Activated naive CD4-positive, alpha-beta T cell treated with anti-CD3 and anti-CD28 coated beads, Interleukin-2, amount 50 U/mL, for 24 hours (primary cell): ENCODE measurements around the gene SERINC3.

Source experiments
- H3K27ac Mint-ChIP-seq: one replicate; pipeline ENCODE4 v1.8.0; 2021; ENCODE audit warnings: mild to moderate bottlenecking, mixed read lengths
- H3K27me3 Mint-ChIP-seq: one replicate; pipeline ENCODE4 v1.8.0; 2021; ENCODE audit warnings: mixed read lengths
- H3K36me3 Mint-ChIP-seq: one replicate; pipeline ENCODE4 v1.8.0; 2021; ENCODE audit warnings: mixed read lengths
- H3K4me1 Mint-ChIP-seq: one replicate; pipeline ENCODE4 v1.8.0; 2021; ENCODE audit warnings: mixed read lengths
- H3K4me3 Mint-ChIP-seq: one replicate; pipeline ENCODE4 v1.8.0; 2021; ENCODE audit warnings: mild to moderate bottlenecking, mixed read lengths
- H3K9me3 Mint-ChIP-seq: one replicate; pipeline ENCODE4 v1.8.0; 2021; ENCODE audit warnings: mixed read lengths

SERINC3 gene

DNA sequence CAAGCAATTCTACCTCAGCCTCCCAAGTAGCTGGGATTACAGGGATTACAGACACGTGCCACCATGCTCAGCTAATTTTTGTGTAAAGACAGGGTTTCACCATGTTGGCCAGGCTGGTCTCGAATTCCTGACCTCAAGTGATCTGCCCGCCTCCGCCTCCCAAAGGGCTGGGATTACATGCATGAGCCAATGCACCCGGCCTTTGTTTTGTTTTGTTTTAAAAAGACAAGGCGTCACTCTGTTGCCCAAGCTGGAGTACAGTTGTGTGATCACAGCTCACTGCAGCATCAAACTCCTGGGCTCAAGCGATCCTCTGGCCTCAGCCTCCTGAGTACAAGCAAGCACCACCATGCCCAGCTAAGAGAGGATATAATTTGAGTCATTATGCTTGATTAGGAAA, 5.4 kb downstream of the SERINC3 start:
- peaks cover 71% of the 10 kb centered on the region for H3K4me1 Mint-ChIP-seq

DNA sequence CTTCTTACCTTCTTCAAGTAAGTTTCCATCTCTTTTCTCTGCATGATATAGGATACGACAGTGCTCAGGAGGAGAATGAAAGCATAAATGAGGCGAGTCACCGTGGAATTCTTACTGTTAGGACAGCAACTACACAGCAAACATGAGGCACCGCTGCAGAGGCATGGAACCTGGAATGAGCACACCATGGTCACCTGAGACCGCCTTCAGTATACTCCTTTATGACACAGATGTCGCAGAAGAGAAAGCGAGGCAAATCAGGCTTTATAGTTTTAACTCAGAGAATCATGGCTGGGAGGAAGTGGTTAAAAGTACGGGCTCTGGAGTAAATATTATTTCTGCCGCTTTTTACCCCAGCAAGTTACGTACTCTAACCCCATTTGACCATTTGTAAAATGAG, 8.0 kb downstream of the SERINC3 start:
- H3K36me3 Mint-ChIP-seq = peaks cover 4% of the 10 kb centered on the region
- no peaks in the 10 kb centered on the region for H3K9me3 Mint-ChIP-seq
- peak overlapping the region; percentile 55 for H3K27ac Mint-ChIP-seq
- no peak overlapping the region for H3K4me3 Mint-ChIP-seq
- H3K4me1 Mint-ChIP-seq = peaks cover 55% of the 10 kb centered on the region
- H3K27me3 Mint-ChIP-seq = no peaks in the 10 kb centered on the region

More for the DNA sequence above, 5.4 kb downstream of the SERINC3 start:
- Mint-ChIP-seq H3K4me3 (no peak overlapping the region), H3K9me3 (no peaks in the 10 kb centered on the region), H3K27ac (no peak overlapping the region), H3K36me3 (peaks cover 2% of the 10 kb centered on the region), H3K27me3 (no peaks in the 10 kb centered on the region)

DNA sequence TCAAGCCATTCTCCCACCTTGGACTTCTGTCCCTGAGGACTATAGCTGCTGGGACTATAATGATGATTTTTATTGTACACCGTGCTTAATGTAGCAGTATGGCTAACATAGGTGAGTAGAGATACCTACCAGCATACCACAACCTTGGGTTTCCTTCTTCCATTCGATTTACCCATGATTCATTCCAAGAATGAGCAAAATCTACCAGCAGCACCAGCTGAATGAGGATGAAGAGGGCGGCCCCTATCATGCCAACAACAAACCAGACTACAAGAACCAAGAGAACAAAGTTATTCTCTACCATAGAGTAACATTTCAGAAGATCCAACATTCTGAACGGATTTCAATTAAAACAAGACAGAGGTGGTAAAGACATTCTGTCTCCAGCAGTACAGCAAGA, 12.1 kb downstream of the SERINC3 start:
- no peaks in the 10 kb centered on the region for H3K9me3 Mint-ChIP-seq
- no peak overlapping the region for H3K27ac Mint-ChIP-seq
- peaks cover 22% of the 10 kb centered on the region for H3K4me1 Mint-ChIP-seq
- no peak overlapping the region for H3K4me3 Mint-ChIP-seq
- peaks cover 4% of the 10 kb centered on the region for H3K36me3 Mint-ChIP-seq
- no peaks in the 10 kb centered on the region for H3K27me3 Mint-ChIP-seq

GRCh38 chr20:44504402-44505307, 17.2 kb downstream of the SERINC3 start:
- Mint-ChIP-seq H3K36me3 (peaks cover 8% of the 10 kb centered on the region), H3K4me1 (no peaks in the 10 kb centered on the region), H3K9me3 (no peaks in the 10 kb centered on the region), H3K27ac (no peak overlapping the region), H3K4me3 (no peak overlapping the region), H3K27me3 (no peaks in the 10 kb centered on the region)

DNA sequence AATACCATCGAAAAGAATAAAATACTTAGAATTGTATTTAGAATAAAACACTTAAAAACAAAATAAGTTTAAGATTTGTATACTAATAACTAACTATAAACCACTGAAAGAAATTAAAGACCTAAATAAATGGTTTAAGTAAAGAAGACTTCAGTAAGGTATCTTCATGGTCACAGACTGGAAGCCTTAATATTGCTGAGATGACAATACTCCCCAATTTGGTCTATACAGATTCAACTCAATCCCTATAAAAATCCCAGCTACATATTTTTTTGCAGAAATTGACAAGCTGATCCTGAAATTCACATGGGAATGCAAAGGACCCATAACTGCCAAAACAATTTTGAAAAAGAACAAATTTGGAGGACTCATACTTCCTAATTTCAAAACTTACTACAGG, 18.9 kb downstream of the SERINC3 start:
- no peak overlapping the region for H3K4me3 Mint-ChIP-seq
- H3K27me3 Mint-ChIP-seq = no peaks in the 10 kb centered on the region
- H3K4me1 Mint-ChIP-seq = peaks cover 6% of the 10 kb centered on the region
- H3K9me3 Mint-ChIP-seq = no peaks in the 10 kb centered on the region
- peak overlapping the region; percentile 72 for H3K27ac Mint-ChIP-seq
- H3K36me3 Mint-ChIP-seq = peaks cover 16% of the 10 kb centered on the region

GRCh38 chr20:44501448-44501847, 20.4 kb downstream of the SERINC3 start:
- Mint-ChIP-seq H3K4me1 (peaks cover 21% of the 10 kb centered on the region), H3K4me3 (no peak overlapping the region), H3K9me3 (no peaks in the 10 kb centered on the region), H3K36me3 (peaks cover 17% of the 10 kb centered on the region), H3K27me3 (no peaks in the 10 kb centered on the region), H3K27ac (peak overlapping the region; percentile 42)

DNA sequence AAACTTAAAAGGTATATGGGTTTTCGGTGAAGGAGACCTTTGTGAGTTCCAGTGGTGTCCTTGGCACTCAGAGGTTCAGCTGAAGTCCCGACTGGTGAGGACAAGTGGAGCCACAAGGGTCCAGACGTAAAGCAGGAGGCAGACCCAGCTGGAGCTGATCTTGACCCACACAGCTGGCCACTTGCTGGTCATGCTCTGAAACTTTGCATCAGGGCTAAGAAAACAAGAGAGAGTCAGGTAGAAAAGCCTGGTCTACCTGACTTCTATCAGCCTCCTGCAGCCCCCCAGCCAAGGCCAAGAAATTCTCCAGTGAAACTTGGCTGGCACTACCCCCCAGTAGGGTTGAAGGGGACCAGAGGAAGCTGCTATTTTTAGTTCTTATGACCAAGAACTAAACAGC, 21.6 kb downstream of the SERINC3 start:
- no peaks in the 10 kb centered on the region for H3K9me3 Mint-ChIP-seq
- H3K4me3 Mint-ChIP-seq = no peak overlapping the region
- H3K36me3 Mint-ChIP-seq = peaks cover 22% of the 10 kb centered on the region
- peaks cover 33% of the 10 kb centered on the region for H3K4me1 Mint-ChIP-seq
- peak overlapping the region; percentile 6 for H3K27ac Mint-ChIP-seq
- no peaks in the 10 kb centered on the region for H3K27me3 Mint-ChIP-seq

GRCh38 chr20:44497761-44498160, 24.1 kb downstream of the SERINC3 start:
- Mint-ChIP-seq H3K27ac (peak overlapping the region; percentile 63), H3K4me1 (peaks cover 37% of the 10 kb centered on the region), H3K4me3 (no peak overlapping the region), H3K27me3 (no peaks in the 10 kb centered on the region), H3K9me3 (no peaks in the 10 kb centered on the region), H3K36me3 (peaks cover 26% of the 10 kb centered on the region)

DNA sequence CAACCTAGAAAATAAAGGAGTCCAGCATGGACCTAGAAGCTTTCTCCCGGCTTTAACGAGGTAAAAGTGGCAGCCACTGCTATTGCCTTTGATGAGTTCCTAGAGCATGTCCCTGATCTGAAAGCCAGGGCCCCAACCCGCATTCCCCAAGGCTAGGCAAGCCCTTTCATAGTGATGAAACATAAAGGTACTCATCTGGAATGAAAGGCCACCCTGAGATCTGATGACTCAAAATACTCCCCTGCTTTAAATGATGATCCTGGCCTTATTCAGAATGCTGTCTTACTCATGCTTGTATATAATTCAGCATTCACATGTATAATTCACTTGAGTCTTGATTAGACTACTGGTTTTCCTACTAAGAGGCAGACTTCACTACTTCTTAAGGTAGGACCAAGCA, 24.9 kb downstream of the SERINC3 start:
- peaks cover 40% of the 10 kb centered on the region for H3K4me1 Mint-ChIP-seq
- H3K27ac Mint-ChIP-seq = peak overlapping the region; percentile 88
- no peaks in the 10 kb centered on the region for H3K27me3 Mint-ChIP-seq
- no peaks in the 10 kb centered on the region for H3K9me3 Mint-ChIP-seq
- H3K36me3 Mint-ChIP-seq = peaks cover 28% of the 10 kb centered on the region
- peak overlapping the region; percentile 31 for H3K4me3 Mint-ChIP-seq

DNA sequence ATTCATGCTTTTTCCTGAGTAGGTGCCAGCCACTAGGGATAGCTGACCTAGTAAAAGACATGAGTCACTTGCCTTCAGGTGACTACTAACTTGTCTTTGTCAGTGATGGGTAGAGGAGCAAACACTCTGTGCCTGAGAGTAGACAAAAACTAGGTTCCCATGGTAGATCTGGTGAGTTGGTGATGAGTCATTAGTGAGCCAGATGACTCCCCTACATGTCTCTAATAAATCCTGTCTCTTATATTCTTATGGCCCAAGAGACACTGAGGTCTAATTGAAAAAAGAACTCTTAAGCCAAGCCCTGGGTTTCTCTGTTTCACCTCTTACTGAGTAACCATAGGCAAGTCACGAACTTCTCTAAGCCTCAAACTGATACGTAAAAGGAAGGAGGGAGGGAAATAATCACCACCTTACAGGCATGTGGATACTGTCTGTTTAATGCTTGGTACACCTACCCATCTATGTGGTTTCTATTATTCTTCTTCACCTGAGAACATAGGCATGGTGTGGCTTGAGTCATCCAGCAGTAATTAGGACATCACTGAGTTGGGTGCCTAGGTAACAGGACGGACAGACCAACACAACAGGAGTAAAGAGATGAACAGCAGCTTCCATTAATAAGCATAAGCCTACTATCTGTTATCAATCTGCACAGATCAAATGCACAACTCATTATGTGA, 25.9 kb downstream of the SERINC3 start:
- Mint-ChIP-seq H3K36me3 (peaks cover 23% of the 10 kb centered on the region), H3K9me3 (no peaks in the 10 kb centered on the region), H3K27ac (peak overlapping the region; percentile 93), H3K27me3 (no peaks in the 10 kb centered on the region), H3K4me3 (peak overlapping the region; percentile 56), H3K4me1 (peaks cover 47% of the 10 kb centered on the region)

GRCh38 chr20:44495257-44495656, 26.6 kb downstream of the SERINC3 start:
- Mint-ChIP-seq H3K36me3 (peaks cover 21% of the 10 kb centered on the region), H3K27ac (peak overlapping the region; percentile 93), H3K4me3 (peak overlapping the region; percentile 56), H3K9me3 (no peaks in the 10 kb centered on the region), H3K27me3 (no peaks in the 10 kb centered on the region), H3K4me1 (peaks cover 47% of the 10 kb centered on the region)

DNA sequence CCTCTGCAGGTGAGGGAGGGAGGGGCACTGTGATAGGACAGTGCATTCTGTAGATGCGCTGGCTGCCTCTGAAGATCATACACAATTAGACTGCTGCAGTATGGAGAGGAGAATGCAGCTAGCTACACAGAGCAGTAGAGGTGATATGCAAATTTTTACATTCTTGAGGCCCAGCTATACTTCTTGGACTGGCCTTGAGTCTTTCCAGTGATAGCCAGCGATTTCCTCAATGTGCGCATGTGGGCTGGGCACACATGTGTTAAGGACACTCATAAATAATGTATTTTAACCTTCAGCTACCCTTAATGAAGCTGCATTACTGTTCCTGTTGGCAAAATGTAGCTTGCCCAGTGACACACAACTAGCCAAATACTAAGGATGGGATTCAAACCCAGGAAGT, 27.2 kb downstream of the SERINC3 start:
- H3K36me3 Mint-ChIP-seq = peaks cover 21% of the 10 kb centered on the region
- peak overlapping the region; percentile 93 for H3K27ac Mint-ChIP-seq
- H3K9me3 Mint-ChIP-seq = no peaks in the 10 kb centered on the region
- H3K4me3 Mint-ChIP-seq = no peak overlapping the region
- H3K27me3 Mint-ChIP-seq = no peaks in the 10 kb centered on the region
- peaks cover 47% of the 10 kb centered on the region for H3K4me1 Mint-ChIP-seq

DNA sequence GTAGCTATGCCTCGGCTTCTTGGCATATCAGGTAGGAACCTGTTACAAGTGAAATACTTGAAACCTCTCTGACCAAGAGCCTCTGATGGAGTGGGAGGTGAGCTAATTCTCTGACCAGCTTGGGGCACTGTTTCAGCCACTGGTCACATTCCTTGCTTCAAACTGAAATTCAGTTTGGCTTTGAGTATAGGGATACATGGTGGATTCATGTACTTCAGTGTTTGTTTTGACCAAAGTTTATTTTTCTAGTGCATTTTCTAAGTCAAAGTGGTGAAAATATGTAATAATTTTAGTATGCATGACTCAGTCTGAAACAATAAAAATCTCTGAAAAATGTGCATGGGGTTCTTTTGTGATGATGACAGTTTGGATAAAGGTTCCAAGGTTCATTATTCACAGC, 27.6 kb downstream of the SERINC3 start:
- Mint-ChIP-seq H3K9me3 (no peaks in the 10 kb centered on the region), H3K4me1 (peaks cover 47% of the 10 kb centered on the region), H3K27ac (peak overlapping the region; percentile 93), H3K36me3 (peaks cover 23% of the 10 kb centered on the region), H3K27me3 (no peaks in the 10 kb centered on the region), H3K4me3 (no peak overlapping the region)

- H3K27me3 Mint-ChIP-seq = no peaks in the 10 kb centered on the region
- no peak overlapping the region for H3K4me3 Mint-ChIP-seq
- H3K9me3 Mint-ChIP-seq = no peaks in the 10 kb centered on the region
- H3K27ac Mint-ChIP-seq = peak overlapping the region; percentile 92
- peaks cover 29% of the 10 kb centered on the region for H3K4me1 Mint-ChIP-seq
- peaks cover 14% of the 10 kb centered on the region for H3K36me3 Mint-ChIP-seq
Observed at GRCh38 chr20:44491635-44492395, 30.1 kb downstream of the SERINC3 start.

- Mint-ChIP-seq H3K27ac (peak overlapping the region; percentile 63), H3K27me3 (no peaks in the 10 kb centered on the region), H3K36me3 (peaks cover 15% of the 10 kb centered on the region), H3K9me3 (no peaks in the 10 kb centered on the region), H3K4me1 (peaks cover 14% of the 10 kb centered on the region), H3K4me3 (no peak overlapping the region)
Observed at GRCh38 chr20:44489931-44490330, 31.9 kb downstream of the SERINC3 start.
